HG03103 (cell line): Measurements from ENCODE around the gene RAB37.

Experiments used
- ATAC-seq: cut with Tn5 transposase; IDR thresholded peaks from one replicate; pipeline ENCODE4 v1.9.1; 2021; ENCODE audit warnings: low read depth; ENCODE audit not compliant: unreplicated experiment

Gene RAB37

GRCh38 chr17:74744349-74744713 is 7.3 kb downstream of the RAB37 start:
- ATAC-seq = no peak

GRCh38 chr17:74744714-74745547 is 7.9 kb downstream of the RAB37 start:
- ATAC-seq = no peak

DNA sequence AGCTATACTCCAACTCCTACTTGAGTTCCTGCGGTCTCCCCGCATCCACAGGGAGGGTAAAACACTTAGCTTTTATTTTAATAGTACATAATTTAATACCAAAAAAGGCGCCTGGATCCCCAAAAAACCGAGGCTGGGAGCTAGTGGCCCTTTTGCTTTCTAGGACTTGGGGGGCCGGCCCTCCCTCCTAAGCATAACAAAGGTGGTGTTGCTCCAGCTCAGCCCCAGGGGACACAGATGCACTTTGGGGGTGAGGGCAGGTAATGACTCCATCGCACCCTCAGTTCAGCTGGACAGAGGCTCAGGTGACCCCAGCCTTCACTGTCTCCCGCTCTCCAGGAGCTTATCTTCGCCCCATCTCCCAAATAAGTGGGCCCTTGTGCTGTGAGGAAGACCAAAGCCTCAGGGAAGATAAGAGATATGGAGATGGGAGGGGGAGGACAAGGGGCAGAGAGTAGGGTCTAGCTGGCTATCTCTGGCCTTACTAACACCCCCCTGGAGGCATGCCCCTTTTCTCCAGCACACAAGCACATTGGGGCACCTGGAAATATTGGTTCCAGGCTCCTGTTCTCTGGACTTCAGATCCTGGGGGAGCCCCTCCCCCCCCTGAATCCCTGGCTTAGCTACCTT is 8.6 kb downstream of the RAB37 start:
- no peak for ATAC-seq

DNA sequence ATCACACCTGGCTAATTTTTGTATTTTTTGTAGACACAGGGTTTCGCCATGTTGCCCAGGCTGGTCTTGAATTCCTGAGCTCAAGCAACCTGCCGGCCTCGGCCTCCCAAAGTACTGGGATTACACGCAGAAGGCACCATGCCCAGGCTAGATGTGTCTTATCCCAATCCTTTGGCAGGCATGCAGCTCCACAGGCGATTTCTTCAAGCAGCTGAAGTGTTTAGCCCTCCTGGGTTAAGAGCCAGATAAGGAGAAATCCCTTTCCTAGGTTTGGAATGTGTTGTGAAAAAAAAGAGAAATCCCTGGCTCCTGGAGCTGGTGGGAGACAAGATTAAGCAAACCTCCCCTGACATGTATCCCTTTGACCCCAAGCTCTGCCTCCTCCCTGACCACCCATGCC is 9.3 kb downstream of the RAB37 start:
- no peak for ATAC-seq

DNA sequence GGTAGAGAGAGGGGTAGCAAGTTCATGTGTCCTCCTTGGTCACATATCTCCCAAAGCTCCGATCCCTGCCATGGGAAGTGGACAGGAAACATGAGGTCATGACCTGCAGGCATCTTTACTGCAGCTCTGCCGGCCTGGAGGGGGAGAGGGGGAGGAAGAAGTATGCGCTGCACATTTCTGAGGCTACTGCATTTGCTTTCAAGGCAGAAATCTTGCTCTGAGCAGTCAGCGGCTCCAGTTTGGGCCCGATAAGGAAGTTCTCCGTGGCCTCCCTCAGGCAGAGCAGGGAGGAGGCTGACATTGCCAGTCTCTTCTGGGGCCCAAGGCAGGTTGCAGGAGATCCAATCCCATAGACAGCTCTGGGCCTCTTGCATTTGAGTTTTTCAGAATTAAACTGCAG is 9.9 kb downstream of the RAB37 start:
- no peak for ATAC-seq

DNA sequence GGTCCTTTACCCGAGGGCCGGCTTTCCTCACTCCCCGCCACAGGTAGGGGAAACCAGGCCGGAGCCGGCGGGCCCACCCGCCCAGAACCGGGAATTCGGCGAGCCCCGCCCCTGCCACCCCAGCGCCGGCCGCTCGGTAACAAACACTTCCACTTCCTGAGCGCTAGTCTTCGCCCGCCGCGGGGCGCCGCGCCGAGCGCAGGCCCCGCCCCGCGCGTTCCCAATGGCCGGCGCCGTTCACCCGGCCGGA is 11.1 kb downstream of the RAB37 start:
- ATAC-seq = no peak

- ATAC-seq = peak; percentile 83
These were observed 11.6 kb downstream of the RAB37 start, which contains the start of gene NHERF1 for GRCh38 chr17:74748529-74749278. Gene NHERF1, plus strand, starts transcription at chr17:74748628. Its CDS starts 219 bp downstream, at chr17:74748847.

GRCh38 chr17:74749279-74750038 is 12.4 kb downstream of the RAB37 start:
- ATAC-seq = no peak

GRCh38 chr17:74750039-74750326 is 12.9 kb downstream of the RAB37 start:
- ATAC-seq = no peak

DNA sequence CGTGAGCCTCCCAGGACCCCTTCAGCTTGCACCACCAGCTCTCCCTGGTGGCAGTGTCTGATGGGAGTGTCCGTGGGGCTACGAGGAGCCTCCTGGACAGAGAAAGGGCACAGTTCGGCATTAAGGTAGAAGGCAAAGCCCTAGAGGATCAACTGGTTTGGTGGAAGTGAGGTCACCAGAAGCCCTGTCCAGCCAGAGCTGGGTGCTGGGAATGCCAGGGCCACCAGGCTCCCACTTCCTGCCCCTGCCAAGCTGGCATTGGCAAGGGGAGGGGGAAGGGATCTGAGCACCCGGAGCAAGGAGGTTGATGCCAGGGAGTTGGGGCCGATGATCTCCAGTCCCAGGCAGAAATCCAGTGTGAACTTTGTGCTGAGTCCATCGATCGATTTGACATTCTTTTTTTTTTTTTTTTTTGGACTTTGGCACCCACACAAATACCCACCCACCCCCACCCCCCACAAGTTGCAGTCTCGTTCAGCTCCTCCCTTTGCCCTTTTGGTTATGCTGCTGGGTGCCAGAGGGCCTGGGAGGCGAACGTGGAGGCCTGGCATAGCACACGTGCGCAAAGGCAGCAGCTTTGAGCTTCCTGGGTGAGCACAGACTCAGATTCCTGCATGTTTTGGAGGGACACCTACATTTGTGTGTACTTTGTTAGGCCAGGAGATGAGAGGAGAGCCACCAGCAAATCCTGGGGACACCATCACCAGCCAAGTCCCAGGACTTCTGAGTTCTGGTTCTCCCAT is 13.4 kb downstream of the RAB37 start:
- ATAC-seq = no peak

GRCh38 chr17:74752415-74752814 is 15.4 kb downstream of the RAB37 start:
- no peak for ATAC-seq

DNA sequence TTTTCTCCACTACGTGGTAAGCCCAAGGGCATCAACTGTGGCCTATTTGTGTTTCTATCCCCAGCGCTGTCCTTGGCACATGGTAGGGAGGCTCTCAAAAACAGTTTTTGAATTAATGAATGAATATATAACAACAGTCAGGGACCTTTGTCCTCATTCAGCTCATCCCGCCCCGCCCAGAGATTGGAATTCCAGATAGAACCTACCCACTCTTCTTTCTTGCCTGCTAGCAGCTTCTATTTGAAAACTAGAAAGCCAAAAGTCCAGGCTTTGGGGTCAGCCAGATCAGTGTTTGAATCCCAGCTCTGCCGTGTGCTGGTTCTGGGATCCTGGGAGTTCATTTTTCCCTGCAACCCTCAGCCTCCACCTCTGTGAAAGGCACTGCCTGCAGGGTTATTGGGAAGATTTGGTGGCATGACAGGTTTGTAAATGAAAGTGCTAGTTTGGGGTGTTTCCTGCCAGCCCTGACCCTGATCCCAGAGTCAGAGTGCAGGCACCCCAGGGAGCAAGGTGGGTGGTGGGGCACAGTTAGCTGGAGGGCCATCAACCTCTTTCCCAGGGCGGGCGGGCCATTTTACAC is 15.9 kb downstream of the RAB37 start:
- no peak for ATAC-seq

GRCh38 chr17:74754832-74755231 is 17.8 kb downstream of the RAB37 start:
- ATAC-seq = no peak

DNA sequence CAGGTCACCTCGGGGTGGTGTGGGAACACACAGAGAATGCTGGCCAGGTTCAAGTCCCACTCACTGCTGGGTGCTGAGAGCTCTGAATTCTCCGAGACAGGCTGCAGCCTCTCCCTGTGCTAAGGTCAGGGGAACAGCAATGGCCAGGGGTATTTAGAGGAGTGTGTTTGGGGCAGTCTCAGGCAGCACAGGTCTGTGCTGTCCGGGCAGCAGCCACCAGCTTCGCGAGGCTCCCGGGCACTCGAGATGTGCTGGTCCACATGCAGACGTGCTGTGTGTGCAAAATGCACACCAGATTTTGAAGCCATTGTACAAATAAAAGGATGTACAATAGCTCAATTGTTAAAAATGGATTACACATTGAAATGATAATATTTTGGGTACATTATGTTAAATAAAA is 18.5 kb downstream of the RAB37 start:
- ATAC-seq = no peak

DNA sequence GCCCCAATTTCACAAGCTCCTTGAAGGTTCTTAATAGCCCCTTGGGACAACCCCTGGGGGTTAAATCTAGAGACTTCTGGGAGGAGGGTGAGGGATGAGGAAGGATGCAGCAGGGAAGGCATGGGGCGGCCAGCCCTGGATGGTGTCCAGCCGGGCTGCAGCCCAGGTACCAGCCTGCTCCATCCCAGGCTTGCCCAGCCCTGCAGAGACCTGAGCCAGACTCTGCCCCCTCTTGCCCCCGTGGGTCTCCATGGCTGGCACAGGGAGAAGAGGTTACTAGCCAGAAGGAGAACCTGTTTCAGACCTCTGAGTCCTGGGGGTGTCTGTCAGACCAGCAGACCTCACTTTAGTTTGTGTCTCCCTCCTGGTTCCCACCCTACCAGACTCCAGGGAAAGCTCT is 19.8 kb downstream of the RAB37 start:
- no peak for ATAC-seq

DNA sequence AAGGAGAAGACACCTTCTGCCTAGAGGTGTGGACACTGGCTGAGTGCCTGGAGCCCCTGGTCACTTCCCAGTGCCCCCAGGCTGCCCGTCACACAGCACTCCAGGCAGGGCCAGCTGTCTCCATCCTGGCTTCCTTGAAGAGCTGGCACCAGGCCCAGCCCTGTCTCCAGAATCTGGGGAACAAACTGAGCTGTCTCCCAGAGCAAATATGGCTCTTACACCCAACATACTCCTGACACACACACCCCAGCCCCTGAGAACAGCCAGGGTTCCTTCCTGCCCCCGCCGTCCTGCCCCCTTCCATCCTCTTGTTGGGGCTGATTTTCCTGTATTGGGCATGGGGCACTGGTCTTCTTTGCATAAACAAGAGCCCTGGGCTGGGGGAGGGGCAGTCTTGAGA is 20.4 kb downstream of the RAB37 start:
- ATAC-seq = no peak

- no peak for ATAC-seq
These were observed 21.1 kb downstream of the RAB37 start for GRCh38 chr17:74757931-74758847.

GRCh38 chr17:74758848-74759168 is 21.8 kb downstream of the RAB37 start:
- ATAC-seq = no peak

DNA sequence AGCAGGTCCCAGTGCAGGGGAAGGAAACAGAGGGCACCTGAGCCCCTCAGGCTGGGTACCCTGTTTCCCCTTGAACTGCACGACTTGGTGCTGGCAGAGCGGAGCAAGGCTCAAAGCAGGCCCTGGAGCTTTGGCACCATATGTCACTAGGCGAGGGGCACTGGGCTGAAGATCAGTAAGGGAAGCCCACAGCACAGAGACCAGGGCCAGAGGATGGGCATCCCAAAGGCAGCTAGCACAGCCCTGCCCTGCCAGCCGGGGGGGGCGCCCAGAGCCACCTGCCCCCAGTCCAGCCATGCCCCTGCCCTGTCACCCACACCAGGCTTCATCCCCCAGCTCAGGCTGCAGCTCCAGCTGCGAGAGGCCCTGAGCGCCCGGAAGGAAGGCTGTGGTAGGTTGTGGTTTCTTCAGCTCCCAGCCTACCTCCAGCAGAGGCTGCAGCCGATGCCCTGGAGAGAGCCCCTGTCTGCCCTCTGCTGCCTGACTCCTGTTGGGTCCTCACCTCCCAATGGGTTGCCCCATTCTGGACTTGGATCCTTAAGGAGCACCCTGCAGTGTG is 22.3 kb downstream of the RAB37 start:
- no peak for ATAC-seq
